HG02852 (cell line): ENCODE data around the gene WNK2.

Source experiments
- ATAC-seq: cut with Tn5 transposase; IDR thresholded peaks from one replicate; pipeline ENCODE4 v1.9.1; 2021; ENCODE audit warnings: mild to moderate bottlenecking, moderate library complexity; ENCODE audit not compliant: unreplicated experiment

The WNK2 gene

DNA sequence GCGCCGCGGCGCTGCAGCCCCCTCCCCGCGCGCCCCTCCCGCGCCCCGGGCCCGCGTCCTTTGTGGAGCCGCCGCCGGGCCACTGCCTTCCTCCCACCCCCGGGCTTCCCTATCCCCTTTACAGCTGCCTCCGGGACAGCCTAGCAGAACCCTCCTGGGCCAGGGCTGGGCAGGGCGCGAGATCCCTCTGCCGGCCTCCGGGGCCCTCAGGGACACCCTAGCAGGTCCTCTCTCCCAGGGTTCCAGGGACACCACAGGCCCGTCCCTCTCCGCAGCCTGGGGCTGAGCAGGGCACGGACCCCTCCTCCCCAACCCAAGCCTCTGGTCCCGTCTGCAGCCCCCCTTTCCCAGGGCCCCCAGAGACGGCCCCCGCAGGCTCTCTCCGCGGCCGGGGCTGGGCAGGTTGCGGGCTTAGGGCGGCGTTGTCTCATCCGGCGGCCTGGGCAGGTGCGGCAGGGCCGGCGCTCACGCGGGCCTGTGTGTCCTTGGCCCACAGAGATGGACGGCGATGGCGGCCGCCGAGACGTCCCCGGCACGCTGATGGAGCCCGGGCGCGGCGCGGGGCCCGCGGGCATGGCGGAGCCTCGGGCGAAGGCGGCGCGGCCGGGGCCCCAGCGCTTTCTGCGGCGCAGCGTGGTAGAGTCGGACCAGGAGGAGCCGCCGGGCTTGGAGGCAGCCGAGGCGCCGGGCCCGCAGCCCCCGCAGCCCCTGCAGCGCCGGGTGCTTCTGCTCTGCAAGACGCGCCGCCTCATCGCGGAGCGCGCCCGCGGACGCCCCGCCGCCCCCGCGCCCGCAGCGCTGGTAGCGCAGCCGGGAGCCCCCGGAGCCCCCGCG, 710 bp downstream of the WNK2 start:
- no peak for ATAC-seq

DNA sequence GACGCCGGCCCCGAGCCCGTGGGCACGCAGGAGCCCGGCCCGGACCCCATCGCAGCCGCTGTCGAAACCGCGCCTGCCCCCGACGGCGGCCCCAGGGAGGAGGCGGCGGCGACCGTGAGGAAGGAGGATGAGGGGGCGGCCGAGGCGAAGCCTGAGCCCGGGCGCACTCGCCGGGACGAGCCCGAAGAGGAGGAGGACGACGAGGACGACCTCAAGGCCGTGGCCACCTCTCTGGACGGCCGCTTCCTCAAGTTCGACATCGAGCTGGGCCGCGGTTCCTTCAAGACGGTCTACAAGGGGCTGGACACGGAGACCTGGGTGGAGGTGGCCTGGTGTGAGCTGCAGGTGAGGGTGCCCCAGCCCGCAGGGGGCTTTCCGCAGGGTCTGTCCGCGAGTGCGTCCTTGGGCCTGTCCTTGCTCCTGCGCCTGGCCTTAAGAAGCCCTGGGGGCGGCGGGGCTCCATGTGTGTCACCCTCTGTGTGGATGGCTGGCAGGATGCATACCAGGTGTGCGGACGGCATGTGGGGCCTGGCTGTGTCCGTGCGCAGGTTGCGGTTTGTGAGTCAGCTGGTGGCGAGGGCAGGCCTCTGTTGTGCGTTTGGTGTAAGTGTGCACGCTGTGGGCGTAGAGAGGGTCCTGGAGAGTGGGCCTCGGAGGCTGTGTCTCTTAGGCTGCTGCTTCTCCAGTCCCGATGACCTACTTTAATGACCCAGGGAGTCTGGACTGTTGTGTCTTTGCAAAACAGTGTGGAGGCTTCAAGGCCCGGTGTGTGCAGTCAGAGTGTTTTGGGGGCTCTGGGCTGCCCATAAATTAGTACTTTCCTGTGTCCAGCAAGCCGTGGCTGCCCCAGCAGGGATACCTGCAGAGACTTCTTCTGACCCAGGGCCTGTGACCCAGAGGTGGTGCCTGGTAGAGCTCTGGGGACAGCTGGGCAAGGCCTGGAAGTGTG, 1.6 kb downstream of the WNK2 start:
- no peak for ATAC-seq

DNA sequence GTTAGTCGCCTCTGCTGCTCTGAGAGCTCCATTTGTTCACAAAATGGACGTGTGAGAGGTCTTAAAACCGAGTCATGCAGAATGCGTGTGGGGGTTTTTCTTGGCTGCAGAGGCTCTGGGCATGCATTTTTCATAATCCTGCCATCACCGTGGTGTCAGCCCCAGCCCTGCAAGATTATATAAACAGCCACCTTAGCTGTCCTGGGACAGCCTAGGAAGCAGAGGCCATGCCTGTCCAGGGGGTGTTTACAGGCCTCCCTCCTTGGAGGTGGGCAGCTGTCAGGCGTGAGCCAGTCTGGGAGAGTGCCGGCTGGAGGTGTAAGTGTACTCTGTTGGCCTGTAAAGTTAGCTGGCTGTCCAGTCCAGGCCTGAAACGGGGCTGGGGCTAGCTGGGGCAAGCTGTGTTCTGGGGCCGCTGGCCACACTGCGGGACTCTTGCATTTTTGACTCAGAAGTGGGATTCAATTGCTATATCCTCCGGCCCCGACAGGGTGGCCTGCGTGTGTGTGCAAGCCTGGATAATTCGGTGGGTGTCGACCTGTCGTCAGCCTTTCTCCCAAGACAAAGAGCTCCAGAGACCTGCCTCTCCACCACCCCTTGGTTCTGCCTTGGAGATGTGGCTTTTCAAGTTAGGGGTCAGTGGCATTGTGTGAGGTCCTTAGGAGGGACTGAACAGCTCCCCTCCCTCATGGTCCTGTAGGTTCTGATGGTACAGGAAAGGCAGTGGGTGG, 2.4 kb downstream of the WNK2 start:
- ATAC-seq: no peak

DNA sequence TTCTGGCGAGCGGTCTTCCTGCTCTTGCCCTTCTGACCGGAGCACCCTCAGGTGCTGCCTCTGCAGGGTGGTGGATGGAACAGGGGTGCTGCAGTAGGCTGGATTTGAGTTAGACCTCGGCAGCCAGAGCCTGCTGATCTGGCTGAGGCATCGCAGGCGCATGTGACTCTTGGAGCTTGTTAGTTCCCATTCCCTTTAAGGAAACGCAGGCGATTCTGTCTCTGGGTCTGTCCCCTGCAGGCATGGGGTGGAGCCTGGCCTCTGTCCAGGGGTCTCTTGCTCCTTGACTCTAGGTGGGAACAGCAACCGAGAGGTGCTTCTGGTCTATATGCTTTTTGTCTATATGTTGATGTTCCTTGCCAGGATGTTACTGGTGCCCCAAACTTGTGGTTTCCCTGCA, 3.1 kb downstream of the WNK2 start:
- ATAC-seq: no peak

DNA sequence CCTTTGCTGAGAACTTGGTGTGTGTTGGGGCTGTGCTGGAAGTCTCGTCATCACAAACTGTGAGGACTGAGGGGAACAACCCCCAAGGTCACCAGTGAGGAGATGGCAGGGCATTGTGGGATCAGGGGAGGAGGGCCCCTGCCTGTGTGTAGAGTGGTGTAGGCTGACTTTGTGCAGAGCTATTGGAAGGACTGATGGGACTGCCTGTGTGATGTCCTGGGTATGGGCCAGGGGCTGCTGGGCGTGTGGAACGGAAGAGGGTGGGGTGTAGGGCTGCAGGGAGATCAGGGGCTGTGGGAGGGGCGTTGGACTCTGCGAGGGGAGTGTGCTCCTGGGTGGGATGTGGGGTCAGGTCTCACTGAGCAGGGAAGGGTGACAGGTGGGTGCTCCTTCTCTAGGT, 3.6 kb downstream of the WNK2 start:
- no peak for ATAC-seq

DNA sequence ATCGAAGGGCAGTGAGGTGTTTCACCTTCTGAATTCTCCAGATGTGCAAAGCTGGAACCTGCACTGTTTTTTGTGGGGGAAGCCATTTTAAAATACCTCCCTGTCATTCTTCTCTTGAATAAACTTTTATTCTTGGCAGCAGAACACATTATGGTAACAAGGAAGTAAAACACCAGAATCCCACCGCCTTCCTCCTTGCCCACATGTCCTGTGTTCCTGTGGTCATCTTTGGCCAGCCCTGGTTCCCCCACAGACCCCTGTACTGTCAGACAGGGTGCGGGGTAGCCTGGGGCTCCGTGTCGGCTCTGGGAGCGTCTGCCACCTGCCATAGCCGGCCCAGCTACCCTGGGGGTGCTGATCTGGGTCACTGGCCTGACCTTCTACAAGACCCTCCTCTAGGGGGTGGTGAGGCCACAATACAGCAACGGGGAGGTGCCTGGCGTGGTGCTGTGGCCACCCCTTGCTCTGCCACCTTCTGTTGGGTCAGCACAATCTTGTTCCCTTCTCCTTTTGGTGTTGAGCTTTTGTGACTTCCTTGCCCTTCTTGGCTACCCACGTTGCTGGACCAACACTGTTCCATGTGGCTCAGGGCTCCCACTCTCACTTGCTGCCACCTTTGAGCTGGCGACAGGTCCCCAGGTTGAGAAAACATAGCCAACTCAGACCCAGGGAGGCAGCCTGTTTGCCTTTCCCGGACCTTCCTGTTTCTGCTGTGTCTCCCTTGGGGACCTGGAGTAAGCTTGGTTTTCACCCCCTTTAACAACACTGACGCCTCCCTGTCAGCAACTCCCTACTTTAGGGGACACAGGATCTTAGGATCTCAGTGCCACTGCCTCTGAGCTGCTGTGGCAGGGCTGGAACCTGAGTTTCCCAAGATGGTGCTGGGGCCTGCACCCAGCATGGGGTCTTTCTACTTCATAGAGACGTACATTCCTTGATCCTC, 4.8 kb downstream of the WNK2 start:
- ATAC-seq: no peak

DNA sequence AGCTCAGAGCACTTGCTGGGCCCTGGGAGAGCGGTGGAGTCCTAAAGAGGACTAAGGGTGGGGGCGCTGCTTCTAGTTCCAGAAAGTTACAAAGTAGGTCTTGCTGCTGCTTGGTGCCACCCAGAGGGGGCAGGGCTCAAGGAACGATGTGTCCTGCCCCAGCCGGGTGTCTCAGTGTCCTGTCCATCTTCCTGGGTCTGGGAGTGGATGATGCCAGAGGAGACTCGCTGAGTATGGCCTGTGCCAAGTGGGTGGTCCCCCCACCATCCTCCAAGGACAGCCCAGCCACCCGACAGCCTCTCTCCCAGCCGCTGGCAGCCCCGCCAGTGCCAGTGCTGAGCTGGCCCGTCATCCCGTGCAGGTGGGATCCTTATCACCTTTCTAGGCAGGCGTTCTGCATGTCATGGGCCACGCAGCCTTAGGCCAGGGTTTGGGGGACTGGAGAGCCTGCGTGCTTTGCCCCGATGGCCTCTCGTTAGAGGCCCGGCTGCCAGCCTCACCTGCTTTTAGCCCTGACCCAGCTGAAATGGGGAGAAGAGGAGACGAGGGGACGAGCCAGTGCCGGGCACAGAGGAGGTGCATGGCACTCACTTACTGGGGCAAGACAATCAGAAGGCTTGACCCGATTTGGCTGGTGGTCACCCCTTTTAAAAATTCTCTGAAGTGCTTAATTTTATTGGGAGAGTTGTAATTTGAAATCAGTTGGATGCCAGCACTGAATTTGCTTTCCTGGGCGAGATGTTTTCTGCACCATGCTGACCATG, 5.6 kb downstream of the WNK2 start:
- ATAC-seq: no peak

DNA sequence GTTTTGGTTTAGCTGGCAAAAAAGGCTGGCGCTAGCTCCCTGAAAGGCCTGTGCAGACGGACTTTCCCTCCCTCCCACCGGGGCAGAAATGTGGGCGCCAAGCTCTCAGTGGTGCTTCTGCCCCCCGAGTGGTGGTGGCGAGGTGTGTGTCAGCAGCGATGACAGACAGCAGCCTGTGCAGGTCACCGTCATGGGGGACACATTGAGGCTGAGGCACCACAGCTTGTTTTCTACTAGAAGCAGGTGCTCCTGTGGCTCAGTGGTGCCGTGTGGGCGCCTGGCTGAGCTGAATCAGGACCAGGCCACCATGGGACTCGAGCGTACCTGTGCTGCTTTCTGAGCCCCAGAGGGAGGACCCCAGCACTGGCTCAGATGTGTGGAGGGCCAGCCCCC, 6.2 kb downstream of the WNK2 start:
- ATAC-seq: no peak

DNA sequence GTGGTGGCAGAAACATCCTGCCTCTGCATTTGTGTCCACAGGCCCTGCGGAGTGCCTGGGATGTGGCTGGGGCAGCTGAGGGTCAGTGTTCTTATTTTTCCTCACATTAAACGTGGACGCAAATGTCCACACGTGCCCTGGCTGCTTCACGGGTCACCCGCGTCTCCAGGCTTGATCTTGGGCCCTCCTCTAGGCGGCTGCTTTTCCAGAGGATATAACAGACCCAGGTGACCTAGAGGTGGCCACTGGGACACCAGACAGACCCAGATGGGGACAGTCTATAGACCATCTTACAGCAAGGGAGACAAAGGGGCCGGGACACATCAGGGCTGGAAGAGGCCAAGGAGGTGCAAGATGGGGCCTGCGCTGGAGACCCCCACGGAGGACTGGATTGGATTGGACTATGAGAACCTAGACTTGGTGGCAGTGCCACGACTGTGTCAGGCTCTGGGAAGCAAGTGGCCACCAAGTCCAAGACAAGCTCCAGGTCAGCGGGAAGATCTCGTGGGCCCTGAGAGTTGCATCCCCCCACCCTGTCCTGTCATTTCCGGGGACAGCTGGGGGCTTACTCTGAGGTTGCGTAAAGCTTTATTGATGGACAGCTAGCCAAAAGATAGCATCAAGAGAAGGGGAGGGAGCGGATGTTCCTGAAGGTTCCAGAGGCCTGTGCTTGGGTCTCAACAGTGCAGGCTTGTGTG, 6.9 kb downstream of the WNK2 start:
- no peak for ATAC-seq

DNA sequence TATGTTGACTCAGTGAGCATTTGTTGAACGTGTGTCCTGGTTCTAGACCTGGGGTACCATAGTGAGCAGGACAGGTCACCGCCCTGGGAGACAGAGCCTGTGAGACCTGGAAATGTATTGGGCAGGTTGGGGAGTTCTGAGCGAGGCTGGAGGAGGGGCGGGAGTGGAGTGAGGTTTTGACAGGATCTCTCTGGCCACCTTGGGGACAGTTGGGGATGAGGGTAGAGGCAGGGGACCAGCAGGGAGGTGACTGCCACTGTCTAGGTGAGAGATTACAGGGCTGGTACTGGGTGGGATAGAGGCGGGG, 7.4 kb downstream of the WNK2 start:
- ATAC-seq: no peak

DNA sequence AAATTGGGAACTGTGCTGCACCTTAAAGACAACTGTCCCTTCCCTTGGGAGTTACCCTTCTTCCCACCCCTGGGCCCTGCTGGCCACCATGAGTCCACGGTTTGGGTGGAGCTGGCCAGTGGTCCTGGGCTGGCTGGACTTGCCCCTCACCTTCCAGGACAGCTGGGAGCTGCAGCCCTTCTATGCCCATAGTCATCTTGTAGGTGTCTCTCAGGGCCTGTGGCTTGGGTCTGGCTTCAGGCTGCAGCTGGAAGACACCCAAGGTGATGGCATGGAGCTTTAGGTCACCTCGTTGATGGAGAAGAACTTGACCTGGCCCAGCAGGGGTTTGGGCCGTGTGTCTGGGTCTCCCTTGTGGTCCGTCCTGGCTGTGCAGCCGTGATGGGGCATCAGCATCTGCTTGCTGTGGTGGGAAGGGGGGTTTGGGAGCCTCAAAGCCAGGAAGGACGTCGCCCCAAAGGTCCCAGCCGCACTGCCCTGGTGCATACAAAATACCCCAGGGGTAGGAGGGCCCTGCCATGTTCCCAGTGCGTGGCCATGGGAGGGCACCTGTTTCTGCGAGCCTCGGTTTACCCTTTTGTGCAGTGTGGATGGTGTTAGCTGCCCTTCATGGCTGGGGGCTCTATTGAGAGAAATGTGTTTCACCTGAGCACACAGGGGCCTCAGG, 8.9 kb downstream of the WNK2 start:
- ATAC-seq: no peak

DNA sequence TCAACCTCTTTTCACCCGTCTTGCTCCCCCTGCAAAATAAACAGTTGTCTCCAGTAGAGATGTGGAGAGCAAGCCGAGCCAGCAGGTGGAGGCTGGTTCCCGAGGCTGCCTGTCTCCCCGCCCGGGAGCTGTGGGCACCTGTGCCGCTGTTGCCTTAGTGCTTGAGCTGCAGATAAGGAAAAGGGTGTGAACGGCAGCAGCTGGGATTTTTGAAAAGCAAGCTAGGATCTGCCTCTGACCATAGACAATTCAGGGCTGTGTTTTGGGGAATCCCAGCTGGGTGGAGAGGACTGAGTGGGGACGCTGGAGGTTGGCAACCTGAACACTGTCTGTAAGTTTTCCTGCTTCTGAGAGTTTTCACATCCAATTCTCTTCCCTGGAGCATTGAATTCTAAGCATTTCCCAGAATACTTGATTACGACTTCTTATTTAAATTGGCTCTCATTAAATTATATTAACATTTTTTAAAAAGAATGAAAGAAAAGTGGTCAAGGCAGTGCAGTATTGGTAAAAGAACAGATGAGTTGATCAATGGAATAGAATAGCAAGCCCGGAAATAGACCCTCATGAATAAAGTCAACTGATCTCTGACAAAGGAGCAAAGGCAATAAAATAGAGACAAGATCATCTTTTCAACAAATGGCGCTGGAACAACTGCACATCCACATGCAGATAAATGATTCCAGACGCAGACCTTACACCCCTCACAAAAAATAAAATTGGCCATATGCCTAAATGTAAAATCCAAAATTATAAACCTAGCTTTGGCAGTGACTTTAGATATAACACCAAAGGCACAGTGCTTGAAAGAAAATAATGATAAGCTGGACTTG, 9.7 kb downstream of the WNK2 start:
- no peak for ATAC-seq

DNA sequence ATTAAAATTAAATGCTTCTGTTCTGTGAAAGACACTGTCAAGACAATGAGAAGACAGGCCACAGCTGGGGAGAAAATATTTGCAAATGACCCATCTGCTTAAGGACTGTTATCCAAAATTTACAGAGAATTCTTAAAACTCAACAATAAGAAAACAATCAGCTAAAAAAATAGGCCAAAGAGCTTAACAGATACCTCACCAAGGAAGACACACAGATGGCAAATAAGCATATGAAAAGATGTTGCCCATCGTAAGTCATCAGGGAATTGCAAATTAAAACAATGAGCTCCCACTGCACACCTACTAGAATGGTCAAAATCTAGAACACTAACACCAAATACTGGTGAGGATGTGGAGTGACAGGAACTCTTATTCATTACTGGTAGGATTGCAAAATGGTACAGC, 10.3 kb downstream of the WNK2 start:
- ATAC-seq: no peak

DNA sequence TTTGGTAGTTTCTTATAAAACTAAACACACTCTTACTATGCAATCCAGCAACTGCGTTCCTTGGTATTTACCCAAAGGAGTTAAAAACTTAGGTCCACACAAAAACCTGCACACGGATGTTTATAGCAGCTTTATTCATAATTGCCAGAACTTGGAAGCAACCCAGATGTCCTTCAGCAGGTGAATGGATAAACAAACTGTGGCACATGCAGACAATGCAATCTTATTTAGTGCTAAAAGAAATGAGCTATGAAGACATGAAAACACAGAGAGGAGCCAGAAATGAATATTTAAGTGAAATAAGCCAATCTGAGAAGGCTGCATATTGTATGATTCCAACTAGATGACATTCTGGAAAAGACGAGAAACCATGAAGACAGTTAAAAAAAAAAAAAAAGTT, 10.7 kb downstream of the WNK2 start:
- no peak for ATAC-seq

DNA sequence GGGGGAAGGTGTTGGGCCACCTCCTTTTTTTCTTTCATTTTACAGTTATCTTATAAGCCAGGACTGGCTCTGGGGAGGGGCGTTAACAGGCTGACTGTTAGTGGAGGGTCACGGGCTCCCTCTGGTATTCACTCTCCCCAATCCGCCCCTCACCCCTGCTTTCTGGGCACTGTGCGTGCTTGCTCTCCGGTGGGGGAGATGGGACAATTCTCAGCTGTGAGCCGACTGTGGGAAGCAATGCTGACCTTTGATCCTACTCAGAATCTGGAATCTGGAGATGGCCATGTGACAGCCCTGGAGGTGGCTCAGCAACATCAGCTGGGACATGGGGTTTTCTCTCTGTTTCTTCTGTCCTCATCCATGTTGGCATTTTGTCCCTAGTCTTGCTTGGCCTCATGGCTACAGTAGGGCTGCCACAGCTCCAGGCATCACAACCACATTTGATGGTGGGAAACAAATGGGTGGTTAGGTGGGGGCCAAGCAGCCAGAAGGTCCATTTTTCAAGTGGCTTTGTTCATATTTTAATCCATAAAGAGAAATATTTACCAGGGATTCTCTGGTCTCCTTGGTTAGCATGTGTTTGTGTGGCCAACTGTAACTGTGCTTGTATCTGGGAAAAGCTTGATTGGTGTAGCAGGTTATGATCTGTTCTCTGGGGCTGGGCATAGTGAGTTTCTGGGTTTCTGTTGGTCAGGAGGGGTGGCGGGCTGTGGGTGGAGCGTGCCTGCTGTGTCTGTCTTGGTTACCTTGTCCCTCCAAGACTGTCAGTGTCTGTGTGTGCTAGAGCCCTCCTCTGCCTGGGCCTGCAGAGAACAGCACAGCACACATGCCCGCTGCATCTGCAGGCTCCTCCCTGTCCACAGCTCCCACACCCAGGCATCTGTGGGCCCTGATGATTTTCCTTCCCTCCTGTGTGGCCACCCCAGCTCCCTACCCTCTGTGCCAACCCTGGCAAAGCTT, 12.4 kb downstream of the WNK2 start:
- no peak for ATAC-seq

DNA sequence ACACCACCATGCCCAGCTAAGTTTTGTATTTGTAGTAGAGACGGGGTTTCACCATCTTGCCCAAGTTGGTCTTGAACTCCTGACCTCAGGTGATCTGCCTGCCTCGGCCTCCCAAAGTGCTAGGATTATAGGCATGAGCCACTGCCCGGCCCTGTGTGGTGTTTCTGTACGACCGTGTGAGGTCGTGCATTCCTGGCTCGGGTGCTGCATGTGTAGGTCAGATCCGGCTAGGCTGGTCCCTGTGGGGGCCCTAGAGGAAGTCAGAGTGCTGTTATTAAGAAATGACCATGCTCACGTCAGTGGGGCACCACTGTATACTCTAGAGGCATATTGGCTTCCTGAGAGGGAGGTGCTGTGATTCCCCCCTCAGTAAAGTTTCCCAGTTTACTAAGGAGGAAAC, 13.7 kb downstream of the WNK2 start:
- ATAC-seq: no peak
